Hepatocyte (in vitro differentiated cells): Measurements from ENCODE around the gene CTF1. TPM values are rescaled to one million over a fixed set of nuclear protein-coding genes. Genes with fewer than 3 reads are reported as not detected.
"Not testable (repeated sequence)": the region's sequence is repeated elsewhere in the genome, so short reads cannot be mapped to it uniquely, and the experiment has no call there.

Experiments used
- DNase-seq: peaks from one replicate; pipeline ENCODE4 v3.0.0-alpha.2; 2016; ENCODE audit warnings: low spot score
- H2AFZ ChIP-seq: fragments of 200-600 bp; sonication (generic); 2 replicates; pipeline ENCODE4 v1.6.0; 2016; ENCODE audit warnings: antibody characterized with exemption, mild to moderate bottlenecking
- H3K27ac ChIP-seq: fragments of 200-600 bp; sonication (generic); 2 replicates; pipeline ENCODE4 v1.5.1; 2016; ENCODE audit warnings: mild to moderate bottlenecking
- H3K27me3 ChIP-seq: fragments of 200-600 bp; sonication (generic); 2 replicates; pipeline ENCODE4 v1.6.1; 2016
- H3K36me3 ChIP-seq: fragments of 200-600 bp; sonication (generic); replicated peaks from 2 replicates; pipeline ENCODE4 v1.5.1; 2016; ENCODE audit warnings: low read depth; ENCODE audit not compliant: insufficient read depth
- H3K4me1 ChIP-seq: fragments of 200-600 bp; sonication (generic); 2 replicates; pipeline ENCODE4 v1.5.1; 2016; ENCODE audit warnings: mild to moderate bottlenecking, moderate library complexity; ENCODE audit not compliant: insufficient read depth
- H3K4me2 ChIP-seq: fragments of 200-600 bp; sonication (generic); 2 replicates; pipeline ENCODE4 v1.6.0; 2016
- H3K4me3 ChIP-seq: fragments of 200-600 bp; sonication (generic); 2 replicates; pipeline ENCODE4 v1.5.1; 2016; ENCODE audit warnings: mild to moderate bottlenecking
- H3K79me2 ChIP-seq: fragments of 200-600 bp; sonication (generic); 2 replicates; pipeline ENCODE4 v1.6.0; 2017; ENCODE audit warnings: mild to moderate bottlenecking
- H3K9me2 ChIP-seq: fragments of 200-600 bp; sonication (generic); replicated peaks from 2 replicates; pipeline ENCODE4 v1.6.0; 2017; ENCODE audit warnings: mild to moderate bottlenecking; ENCODE audit not compliant: insufficient read depth
- H3K9me3 ChIP-seq: fragments of 200-600 bp; sonication (generic); 2 replicates; pipeline ENCODE4 v1.5.1; 2016; ENCODE audit warnings: low read depth, mild to moderate bottlenecking
- H4K20me1 ChIP-seq: fragments of 200-600 bp; sonication (generic); 2 replicates; pipeline ENCODE4 v1.6.0; 2016; ENCODE audit warnings: mild to moderate bottlenecking; ENCODE audit not compliant: insufficient read depth, poor library complexity, severe bottlenecking
- CTCF ChIP-seq: fragments of 200-600 bp; sonication (generic); IDR thresholded peaks from 2 replicates; pipeline ENCODE4 v1.5.1; 2016; ENCODE audit warnings: antibody characterized with exemption, mild to moderate bottlenecking; ENCODE audit not compliant: poor library complexity
- EZH2 ChIP-seq: fragments of 200-600 bp; sonication (generic); IDR thresholded peaks from 2 replicates; pipeline ENCODE4 v1.6.1; 2016; ENCODE audit warnings: antibody characterized with exemption, mild to moderate bottlenecking, borderline replicate concordance
- EZH2phosphoT487 ChIP-seq: fragments of 200-600 bp; sonication (generic); IDR thresholded peaks from one replicate; pipeline ENCODE4 v1.6.1; 2018; ENCODE audit warnings: antibody characterized with exemption, mild to moderate bottlenecking, low read depth, moderate library complexity; ENCODE audit not compliant: unreplicated experiment, severe bottlenecking
- WGBS: methylation state at CpG from one replicate; pipeline ENCODE4 v1.1.6; 2016; ENCODE audit warnings: low lambda C conversion rate; ENCODE audit errors: missing lambda C conversion rate; 5-methylcytosine and 5-hydroxymethylcytosine counted together
- polyA plus RNA-seq: library from polyadenylated mRNA; unstranded; fragments of >200 nt; fragmentation: Nextera tagmentation; extraction: Ambion mirVana; gene quantifications from 2 replicates; pipeline ENCODE4 v1.2.1, GENCODE V29; 2016
- total RNA-seq: library from RNA; depleted of rRNA; stranded (reverse); fragments of >200 nt; gene quantifications from 2 replicates; pipeline ENCODE4 v1.2.3, GENCODE V29; 2014

The CTF1 gene
- total and polyA plus RNA-seq, 2 experiments from 2014 or later: 1.7 to 18.2 TPM

GRCh38 chr16:30931068-30931650 is 34.7 kb downstream of the CTF1 start:
- Histone ChIP-seq H3K4me3 (no peak overlapping the region), H3K79me2 (peaks cover 3% of the 10 kb centered on the region), H4K20me1 (no peaks in the 10 kb centered on the region), H3K4me1 (no peaks in the 10 kb centered on the region), H3K27me3 (no peaks in the 10 kb centered on the region), H3K4me2 (no peak overlapping the region), H3K36me3 (no peaks in the 10 kb centered on the region), H2AFZ (no peak overlapping the region), H3K27ac (no peak overlapping the region), H3K9me3 (no peaks in the 10 kb centered on the region), H3K9me2 (no peaks in the 10 kb centered on the region)
- WGBS: 75% methylated on average over 12 of the region's 12 CpGs
- no peak for DNase-seq
- no peak for TF ChIP-seq CTCF
- TF ChIP-seq EZH2phosphoT487: no peak
- TF ChIP-seq EZH2: no peak

DNA sequence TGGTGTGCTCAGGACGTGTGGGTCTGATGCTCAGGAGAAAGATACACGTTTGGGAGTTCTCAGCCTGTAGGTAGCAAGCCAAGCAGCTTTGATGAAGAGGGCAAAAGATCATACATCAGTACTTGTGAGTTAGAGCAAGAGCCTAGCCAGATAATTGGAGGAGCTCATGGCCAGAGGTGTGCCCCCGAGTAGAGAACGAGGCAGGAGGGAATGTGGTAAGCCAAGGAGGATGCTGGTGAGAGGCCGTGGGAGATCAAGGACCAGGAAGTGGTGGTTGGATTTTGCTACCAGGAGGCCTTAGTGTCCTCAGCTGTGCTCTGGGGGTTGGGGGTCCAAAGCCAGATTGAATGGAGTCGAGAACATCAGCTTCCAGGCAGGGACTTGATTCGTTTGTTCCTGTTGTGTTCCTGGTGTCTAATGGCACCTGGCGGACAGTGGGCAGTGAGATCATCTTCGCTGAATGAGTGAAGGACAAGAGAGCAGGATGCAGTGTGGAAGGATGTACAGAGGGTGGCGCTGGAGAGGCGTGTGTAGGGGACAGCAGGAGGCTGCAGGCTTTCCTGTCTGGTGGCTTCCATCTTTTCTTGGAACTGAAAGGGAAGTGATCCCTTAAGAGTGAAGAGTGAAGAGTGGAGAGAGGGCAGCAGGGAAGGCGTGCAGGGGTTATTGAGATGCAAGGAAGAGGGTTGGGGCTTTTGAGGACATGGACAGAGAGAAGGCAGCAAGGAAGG is 38.6 kb downstream of the CTF1 start:
- Histone ChIP-seq H3K9me3 (no peaks in the 10 kb centered on the region), H3K27me3 (no peaks in the 10 kb centered on the region), H3K36me3 (no peaks in the 10 kb centered on the region), H3K27ac (no peak overlapping the region), H3K79me2 (peaks cover 3% of the 10 kb centered on the region), H2AFZ (no peak overlapping the region), H3K9me2 (no peaks in the 10 kb centered on the region), H4K20me1 (no peaks in the 10 kb centered on the region), H3K4me2 (no peak overlapping the region), H3K4me3 (no peak overlapping the region), H3K4me1 (no peaks in the 10 kb centered on the region)
- peak; percentile 64 for DNase-seq
- TF ChIP-seq EZH2phosphoT487 (no peak), EZH2 (no peak), CTCF (peak; percentile 43)
- 82% methylated on average over 12 of the region's 12 CpGs for WGBS

GRCh38 chr16:30937692-30938091 is 41.3 kb downstream of the CTF1 start:
- no peaks in the 10 kb centered on the region for H3K9me2 ChIP-seq
- peaks cover 11% of the 10 kb centered on the region for H3K4me1 ChIP-seq
- H3K4me3 ChIP-seq: no peak overlapping the region
- 93% methylated on average over 5 of the region's 5 CpGs for WGBS
- peaks cover 7% of the 10 kb centered on the region for H3K79me2 ChIP-seq
- no peak overlapping the region for H2AFZ ChIP-seq
- H3K9me3 ChIP-seq: no peaks in the 10 kb centered on the region
- no peak for DNase-seq
- no peaks in the 10 kb centered on the region for H3K36me3 ChIP-seq
- H4K20me1 ChIP-seq: no peaks in the 10 kb centered on the region
- H3K4me2 ChIP-seq: no peak overlapping the region
- H3K27me3 ChIP-seq: no peaks in the 10 kb centered on the region
- TF ChIP-seq EZH2phosphoT487: no peak
- no peak for TF ChIP-seq EZH2
- no peak for TF ChIP-seq CTCF
- no peak overlapping the region for H3K27ac ChIP-seq

GRCh38 chr16:30939571-30939970 is 43.2 kb downstream of the CTF1 start:
- not testable (repeated sequence) for H3K27ac ChIP-seq, H3K36me3 ChIP-seq, H3K4me3 ChIP-seq, H2AFZ ChIP-seq, H4K20me1 ChIP-seq, DNase-seq, H3K4me2 ChIP-seq, H3K9me2 ChIP-seq, H3K27me3 ChIP-seq, H3K9me3 ChIP-seq
- H3K79me2 ChIP-seq: peaks cover 11% of the 10 kb centered on the region
- WGBS: 85% methylated on average over 7 of the region's 8 CpGs
- peaks cover 15% of the 10 kb centered on the region for H3K4me1 ChIP-seq
